ENCODE results near the gene GLCE.

The GLCE gene

DNA sequence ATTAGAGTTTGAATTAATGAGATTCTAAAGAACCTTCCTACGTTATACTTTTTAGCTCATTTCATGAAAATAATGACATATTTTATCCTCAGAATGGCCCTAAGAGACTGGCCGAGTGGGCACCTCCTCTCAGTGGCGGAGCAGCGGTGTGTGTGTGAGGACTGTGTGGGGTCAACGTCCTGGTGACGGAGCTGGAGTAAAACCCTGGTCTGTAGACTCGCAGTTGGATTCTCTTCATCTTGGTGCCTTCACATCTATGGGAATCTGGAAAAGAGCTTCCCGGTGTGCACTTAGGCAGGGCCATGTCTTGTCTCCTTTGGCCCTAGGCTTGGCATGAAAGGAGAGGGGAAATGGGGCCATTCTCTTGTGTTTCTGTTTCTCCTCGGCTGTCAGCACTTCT, 116.9 kb downstream of the GLCE start:
- Histone ChIP-seq H3K4me1 (ENCODE audit: control insufficient read depth in 1 of 2, insufficient read depth in 2 of 2, low read length in 2 of 2) (no peaks in the 10 kb centered on the region), H3K36me3 (ENCODE audit: control insufficient read depth in 1 of 2, insufficient read depth in 2 of 2, low read length in 2 of 2) (no peaks in the 10 kb centered on the region), H3K27me3 (ENCODE audit: control insufficient read depth in 1 of 2, insufficient read depth in 2 of 2, low read length in 2 of 2) (no peaks in the 10 kb centered on the region), H3K27ac (ENCODE audit: low read depth, low read length) (no peak overlapping the region), H3K9ac (ENCODE audit: low read depth in 1 of 2, low read length in 2 of 2) (no peak overlapping the region), H3K9me3 (ENCODE audit: control insufficient read depth in 1 of 2, low read length in 2 of 2) (no peaks in the 10 kb centered on the region), H3K4me3 (ENCODE audit: low read depth in 1 of 2, low read length in 2 of 2) (no peak overlapping the region)

DNA sequence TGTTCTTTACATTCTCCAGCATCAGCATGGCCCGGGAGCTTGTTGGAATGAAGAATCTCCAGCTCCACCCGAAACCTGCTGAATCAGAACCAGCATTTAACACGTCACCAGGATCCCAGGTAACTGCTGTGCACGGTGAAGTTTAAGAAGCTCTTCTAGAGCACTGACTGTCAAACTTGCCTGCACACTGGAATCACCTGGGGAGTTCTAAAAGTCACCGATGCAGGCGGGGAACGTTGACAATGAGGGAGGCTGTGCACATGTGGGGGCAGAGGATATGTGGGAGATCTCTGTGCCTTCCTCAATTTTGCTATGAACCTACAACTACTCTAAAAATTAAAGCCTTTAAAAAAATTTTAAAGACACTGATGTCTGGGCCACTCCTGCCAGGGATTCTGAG, 119.2 kb downstream of the GLCE start:
- H3K4me1 ChIP-seq (ENCODE audit: control insufficient read depth in 1 of 2, insufficient read depth in 2 of 2, low read length in 2 of 2): no peaks in the 10 kb centered on the region

DNA sequence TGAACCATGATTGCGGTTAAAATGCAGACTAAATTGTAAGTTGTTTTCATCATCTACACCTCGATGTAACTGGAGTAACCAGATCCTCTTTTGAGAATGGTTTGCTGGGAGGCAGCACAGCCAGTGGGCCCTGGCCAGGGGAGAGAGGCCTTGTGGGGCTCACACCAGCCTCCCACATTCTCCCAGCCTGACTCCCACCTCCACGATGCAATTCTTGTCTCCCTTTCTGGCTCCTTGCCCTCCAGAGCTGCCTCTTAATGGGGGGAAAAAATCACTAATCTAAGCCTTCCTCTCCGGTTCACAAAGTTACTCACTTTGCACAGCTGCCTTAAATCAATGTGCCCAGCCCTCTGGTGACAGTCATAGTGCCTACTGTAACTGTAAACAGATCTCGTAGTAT, 120.3 kb downstream of the GLCE start:
- no peak overlapping the region for H3K9ac ChIP-seq (ENCODE audit: low read depth in 1 of 2, low read length in 2 of 2)
- H3K27me3 ChIP-seq (ENCODE audit: control insufficient read depth in 1 of 2, insufficient read depth in 2 of 2, low read length in 2 of 2): no peaks in the 10 kb centered on the region
- no peak overlapping the region for H3K27ac ChIP-seq (ENCODE audit: low read depth, low read length)

More for the DNA sequence above, 119.2 kb downstream of the GLCE start:
- H3K36me3 ChIP-seq (ENCODE audit: control insufficient read depth in 1 of 2, insufficient read depth in 2 of 2, low read length in 2 of 2): no peaks in the 10 kb centered on the region
- H3K9ac ChIP-seq (ENCODE audit: low read depth in 1 of 2, low read length in 2 of 2): no peak overlapping the region
- H3K27ac ChIP-seq (ENCODE audit: low read depth, low read length): no peak overlapping the region
- no peaks in the 10 kb centered on the region for H3K27me3 ChIP-seq (ENCODE audit: control insufficient read depth in 1 of 2, insufficient read depth in 2 of 2, low read length in 2 of 2)
- H3K4me3 ChIP-seq (ENCODE audit: low read depth in 1 of 2, low read length in 2 of 2): no peak overlapping the region
- H3K9me3 ChIP-seq (ENCODE audit: control insufficient read depth in 1 of 2, low read length in 2 of 2): no peaks in the 10 kb centered on the region

DNA sequence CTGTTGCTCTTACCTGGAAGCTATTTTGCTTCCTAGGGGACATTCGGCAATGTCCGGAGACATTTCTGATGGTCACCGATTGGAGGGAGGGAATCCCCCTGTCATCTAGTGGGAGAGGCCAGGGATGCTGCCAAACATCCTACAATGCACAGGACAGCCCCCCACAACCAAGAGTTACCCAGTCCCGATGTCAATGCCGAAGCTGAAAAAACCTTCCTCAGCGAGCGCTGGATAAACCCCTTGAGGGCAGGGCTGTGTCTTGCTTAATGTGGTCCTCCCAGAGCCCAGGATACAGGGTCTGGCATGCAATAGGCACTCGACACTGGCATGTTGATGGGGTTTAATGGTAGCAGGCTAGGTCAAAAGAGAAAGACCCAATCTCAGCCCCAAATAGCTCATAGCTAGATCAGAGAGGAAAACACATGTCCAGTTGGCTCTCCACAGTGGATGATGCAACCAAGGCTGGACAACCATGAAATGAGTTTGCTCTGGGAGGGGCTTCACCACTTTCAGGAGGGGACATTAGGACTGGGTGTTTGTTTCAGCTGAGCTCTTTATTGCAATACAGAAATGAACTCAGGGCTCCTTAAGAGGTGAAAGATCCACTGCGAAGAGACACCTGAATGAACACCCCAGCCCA, 121.8 kb downstream of the GLCE start:
- Histone ChIP-seq H3K36me3 (ENCODE audit: control insufficient read depth in 1 of 2, insufficient read depth in 2 of 2, low read length in 2 of 2) (no peaks in the 10 kb centered on the region), H3K9me3 (ENCODE audit: control insufficient read depth in 1 of 2, low read length in 2 of 2) (no peaks in the 10 kb centered on the region)

More for the DNA sequence above, 120.3 kb downstream of the GLCE start:
- no peak overlapping the region for H3K4me3 ChIP-seq (ENCODE audit: low read depth in 1 of 2, low read length in 2 of 2)
- H3K9me3 ChIP-seq (ENCODE audit: control insufficient read depth in 1 of 2, low read length in 2 of 2): no peaks in the 10 kb centered on the region
- H3K4me1 ChIP-seq (ENCODE audit: control insufficient read depth in 1 of 2, insufficient read depth in 2 of 2, low read length in 2 of 2): no peaks in the 10 kb centered on the region
- H3K36me3 ChIP-seq (ENCODE audit: control insufficient read depth in 1 of 2, insufficient read depth in 2 of 2, low read length in 2 of 2): no peaks in the 10 kb centered on the region

DNA sequence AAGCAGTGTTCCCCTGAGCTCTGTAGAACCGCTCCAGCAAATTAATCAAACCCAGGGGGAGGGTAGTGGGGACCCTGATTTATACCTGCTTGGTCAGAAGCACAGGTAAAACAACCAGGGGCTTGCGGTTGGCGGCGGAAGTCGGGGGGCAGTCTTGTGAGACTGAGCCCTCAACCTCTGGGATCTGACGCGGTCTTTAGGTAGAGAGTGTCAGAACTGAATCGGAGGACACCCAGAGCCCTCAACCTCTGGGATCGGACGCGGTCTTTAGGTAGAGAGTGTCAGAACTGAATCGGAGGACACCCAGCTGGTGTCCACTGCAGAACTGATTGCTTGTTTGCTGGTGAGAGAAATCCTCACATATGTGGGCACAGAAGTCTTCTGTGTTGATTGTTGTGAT, 125.4 kb downstream of the GLCE start:
- Histone ChIP-seq H3K9ac (ENCODE audit: low read depth in 1 of 2, low read length in 2 of 2) (no peak overlapping the region), H3K4me3 (ENCODE audit: low read depth in 1 of 2, low read length in 2 of 2) (no peak overlapping the region), H3K9me3 (ENCODE audit: control insufficient read depth in 1 of 2, low read length in 2 of 2) (no peaks in the 10 kb centered on the region), H3K27ac (ENCODE audit: low read depth, low read length) (no peak overlapping the region), H3K27me3 (ENCODE audit: control insufficient read depth in 1 of 2, insufficient read depth in 2 of 2, low read length in 2 of 2) (no peaks in the 10 kb centered on the region), H3K36me3 (ENCODE audit: control insufficient read depth in 1 of 2, insufficient read depth in 2 of 2, low read length in 2 of 2) (no peaks in the 10 kb centered on the region), H3K4me1 (ENCODE audit: control insufficient read depth in 1 of 2, insufficient read depth in 2 of 2, low read length in 2 of 2) (peaks cover 0 to 20% of the 10 kb centered on the region in 2 donors)

More for the DNA sequence above, 121.8 kb downstream of the GLCE start:
- Histone ChIP-seq H3K4me3 (ENCODE audit: low read depth in 1 of 2, low read length in 2 of 2) (no peak overlapping the region), H3K4me1 (ENCODE audit: control insufficient read depth in 1 of 2, insufficient read depth in 2 of 2, low read length in 2 of 2) (no peaks in the 10 kb centered on the region), H3K9ac (ENCODE audit: low read depth in 1 of 2, low read length in 2 of 2) (no peak overlapping the region), H3K27me3 (ENCODE audit: control insufficient read depth in 1 of 2, insufficient read depth in 2 of 2, low read length in 2 of 2) (no peaks in the 10 kb centered on the region), H3K27ac (ENCODE audit: low read depth, low read length) (no peak overlapping the region)

DNA sequence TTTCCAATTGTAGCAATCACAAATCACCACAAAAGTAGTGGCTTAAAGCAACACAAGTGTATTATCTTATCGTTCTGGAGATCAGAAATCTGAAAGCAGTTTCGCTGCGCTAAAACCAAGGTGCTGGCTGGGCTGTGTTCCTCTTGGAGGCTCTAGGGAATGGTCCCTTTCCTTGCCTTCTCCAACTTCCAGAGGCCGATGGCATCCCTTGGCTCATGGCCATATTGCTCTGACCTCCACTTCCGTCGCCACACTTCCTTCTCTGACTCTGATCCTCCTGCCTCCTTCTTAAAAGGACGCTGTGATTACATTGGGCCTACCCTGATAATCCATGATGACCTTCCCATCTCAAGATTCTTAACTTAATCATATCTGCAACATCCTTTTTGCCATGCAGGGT, 127.6 kb downstream of the GLCE start:
- Histone ChIP-seq H3K27me3 (ENCODE audit: control insufficient read depth in 1 of 2, insufficient read depth in 2 of 2, low read length in 2 of 2) (no peaks in the 10 kb centered on the region), H3K9me3 (ENCODE audit: control insufficient read depth in 1 of 2, low read length in 2 of 2) (no peaks in the 10 kb centered on the region), H3K36me3 (ENCODE audit: control insufficient read depth in 1 of 2, insufficient read depth in 2 of 2, low read length in 2 of 2) (no peaks in the 10 kb centered on the region), H3K4me3 (ENCODE audit: low read depth in 1 of 2, low read length in 2 of 2) (no peak overlapping the region), H3K4me1 (ENCODE audit: control insufficient read depth in 1 of 2, insufficient read depth in 2 of 2, low read length in 2 of 2) (peaks cover 0 to 20% of the 10 kb centered on the region in 2 donors), H3K27ac (ENCODE audit: low read depth, low read length) (no peak overlapping the region), H3K9ac (ENCODE audit: low read depth in 1 of 2, low read length in 2 of 2) (no peak overlapping the region)

DNA sequence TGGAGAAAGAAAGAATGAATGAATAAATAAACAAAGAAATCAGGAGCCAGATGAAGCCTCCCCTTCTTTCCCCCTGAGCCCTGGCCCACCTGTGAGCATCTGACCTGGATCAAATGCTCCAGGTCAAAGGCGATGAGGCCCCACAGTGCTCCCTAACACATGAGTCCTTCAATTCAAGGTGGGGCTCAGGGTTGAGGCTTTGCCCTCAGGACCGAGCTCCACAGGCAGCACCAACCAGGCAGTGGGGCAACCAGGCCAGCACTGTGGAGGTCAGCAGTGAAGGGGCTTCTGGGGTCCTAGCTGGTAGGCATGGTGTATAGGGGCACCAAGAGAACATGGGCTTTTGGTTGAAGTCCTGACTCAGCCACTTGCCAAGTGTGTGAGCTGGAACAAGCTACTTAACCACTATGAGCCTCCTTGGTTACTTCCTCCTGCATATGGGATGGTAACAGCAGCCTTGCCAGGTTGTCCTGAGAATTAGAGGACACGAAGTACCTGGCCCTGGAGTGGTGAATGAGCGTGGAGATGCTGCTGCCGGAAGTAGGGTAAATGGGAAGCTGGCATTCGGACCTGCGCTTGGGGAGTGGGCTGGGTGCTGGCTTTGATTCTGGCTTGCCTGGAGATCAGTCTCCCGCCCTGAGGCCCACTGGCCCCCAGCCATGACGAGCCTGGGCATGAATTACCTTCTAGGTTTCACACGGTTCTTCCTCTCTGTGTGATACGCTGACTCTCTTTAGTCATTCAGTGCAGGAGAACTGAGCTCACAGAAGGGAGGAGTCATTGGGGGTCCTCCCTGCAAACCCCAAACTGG, 128.3 kb downstream of the GLCE start:
- no peak overlapping the region for H3K4me3 ChIP-seq (ENCODE audit: low read depth in 1 of 2, low read length in 2 of 2)
- H3K27ac ChIP-seq (ENCODE audit: low read depth, low read length): no peak overlapping the region
- H3K9ac ChIP-seq (ENCODE audit: low read depth in 1 of 2, low read length in 2 of 2): no peak overlapping the region
- no peaks in the 10 kb centered on the region for H3K9me3 ChIP-seq (ENCODE audit: control insufficient read depth in 1 of 2, low read length in 2 of 2)
- H3K27me3 ChIP-seq (ENCODE audit: control insufficient read depth in 1 of 2, insufficient read depth in 2 of 2, low read length in 2 of 2): no peaks in the 10 kb centered on the region
- H3K36me3 ChIP-seq (ENCODE audit: control insufficient read depth in 1 of 2, insufficient read depth in 2 of 2, low read length in 2 of 2): no peaks in the 10 kb centered on the region
- peaks cover 0 to 20% of the 10 kb centered on the region in 2 donors for H3K4me1 ChIP-seq (ENCODE audit: control insufficient read depth in 1 of 2, insufficient read depth in 2 of 2, low read length in 2 of 2)

DNA sequence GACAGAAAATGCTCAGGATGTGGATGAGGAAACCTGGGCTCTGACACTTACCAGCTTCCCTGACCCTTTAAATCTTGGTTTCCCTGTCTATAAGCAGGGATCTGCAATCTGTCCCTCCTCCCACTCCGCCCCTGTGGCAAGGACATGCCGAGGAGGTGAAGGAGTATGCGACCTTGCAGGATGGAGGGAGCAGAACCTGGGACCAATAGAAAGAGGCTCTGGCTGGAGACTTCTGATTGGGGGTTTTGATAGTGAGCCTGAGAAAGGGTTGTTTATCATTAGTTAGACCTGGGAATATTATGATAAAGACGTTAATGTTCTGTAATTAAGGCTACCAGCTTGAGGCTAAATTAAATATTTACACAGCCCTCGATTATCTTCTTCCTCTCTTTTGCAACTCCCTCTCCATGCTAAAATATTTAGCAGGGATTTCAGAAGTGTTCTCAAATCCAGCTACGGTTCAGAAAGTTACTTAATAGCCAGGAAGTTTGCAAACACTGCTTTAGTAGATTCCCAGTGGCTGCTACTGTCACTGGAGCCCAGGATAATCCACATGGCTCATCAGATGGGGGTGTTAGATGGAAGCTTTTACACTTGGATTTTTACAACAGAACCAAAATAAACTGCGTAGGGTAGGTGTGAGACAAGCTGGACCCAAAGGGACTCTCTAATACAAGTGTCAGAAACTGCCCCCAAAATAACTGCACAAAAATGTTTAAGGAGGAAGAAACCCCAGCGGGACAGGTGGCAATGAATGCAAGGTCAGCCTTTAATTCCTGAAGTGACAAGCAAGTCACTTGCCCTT, 129.1 kb downstream of the GLCE start:
- Histone ChIP-seq H3K27ac (ENCODE audit: low read depth, low read length) (no peak overlapping the region), H3K9me3 (ENCODE audit: control insufficient read depth in 1 of 2, low read length in 2 of 2) (no peaks in the 10 kb centered on the region)

DNA sequence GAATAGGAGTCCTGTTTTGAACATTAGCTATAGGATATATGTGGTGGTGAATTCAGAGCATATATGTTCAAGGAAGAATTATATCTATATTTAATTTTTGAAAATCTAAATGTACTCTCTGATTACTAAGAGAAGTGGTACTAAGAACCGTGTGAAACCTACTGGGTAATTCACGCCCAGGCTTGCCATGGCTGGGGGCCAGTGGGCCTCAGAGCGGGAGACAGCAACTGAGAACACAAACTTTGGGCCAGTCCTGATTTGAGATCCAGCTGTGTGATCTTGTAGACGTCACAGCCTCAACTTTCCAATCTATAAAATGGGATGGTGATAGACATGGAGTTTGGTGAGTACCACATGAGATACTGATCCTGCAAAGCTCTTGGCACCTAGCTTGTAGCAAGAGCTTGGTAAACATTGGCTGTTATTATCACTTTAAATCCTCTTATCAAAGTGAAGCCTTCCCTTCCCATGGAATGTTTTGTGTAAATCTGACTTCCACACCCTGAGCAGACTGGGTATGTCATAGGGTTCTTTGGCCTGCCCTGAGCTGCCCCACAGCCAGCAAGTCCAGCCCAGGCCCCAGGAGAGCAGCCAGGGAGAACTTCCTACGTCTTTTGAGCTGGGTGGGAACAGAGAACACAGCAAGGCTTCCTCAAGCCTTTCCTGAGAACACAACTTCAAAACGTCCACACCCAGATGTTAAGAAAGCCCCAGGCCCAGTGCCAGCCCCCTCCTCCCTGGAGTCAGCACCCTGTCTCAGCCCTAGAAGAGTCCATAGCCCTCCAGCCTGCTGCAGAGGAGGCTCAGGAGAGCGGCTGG, 130.1 kb downstream of the GLCE start:
- Histone ChIP-seq H3K4me3 (ENCODE audit: low read depth in 1 of 2, low read length in 2 of 2) (no peak overlapping the region), H3K36me3 (ENCODE audit: control insufficient read depth in 1 of 2, insufficient read depth in 2 of 2, low read length in 2 of 2) (no peaks in the 10 kb centered on the region), H3K9me3 (ENCODE audit: control insufficient read depth in 1 of 2, low read length in 2 of 2) (no peaks in the 10 kb centered on the region), H3K4me1 (ENCODE audit: control insufficient read depth in 1 of 2, insufficient read depth in 2 of 2, low read length in 2 of 2) (peaks cover 0 to 20% of the 10 kb centered on the region in 2 donors), H3K27ac (ENCODE audit: low read depth, low read length) (no peak overlapping the region), H3K27me3 (ENCODE audit: control insufficient read depth in 1 of 2, insufficient read depth in 2 of 2, low read length in 2 of 2) (peaks cover 0 to 3% of the 10 kb centered on the region in 2 donors), H3K9ac (ENCODE audit: low read depth in 1 of 2, low read length in 2 of 2) (no peak overlapping the region)

More for the DNA sequence above, 129.1 kb downstream of the GLCE start:
- H3K4me1 ChIP-seq (ENCODE audit: control insufficient read depth in 1 of 2, insufficient read depth in 2 of 2, low read length in 2 of 2): peaks cover 0 to 20% of the 10 kb centered on the region in 2 donors
- no peak overlapping the region for H3K4me3 ChIP-seq (ENCODE audit: low read depth in 1 of 2, low read length in 2 of 2)
- no peaks in the 10 kb centered on the region for H3K27me3 ChIP-seq (ENCODE audit: control insufficient read depth in 1 of 2, insufficient read depth in 2 of 2, low read length in 2 of 2)
- H3K36me3 ChIP-seq (ENCODE audit: control insufficient read depth in 1 of 2, insufficient read depth in 2 of 2, low read length in 2 of 2): no peaks in the 10 kb centered on the region
- H3K9ac ChIP-seq (ENCODE audit: low read depth in 1 of 2, low read length in 2 of 2): no peak overlapping the region
